ENCODE data around the gene KIAA1328. TPM values are rescaled to one million over a fixed set of nuclear protein-coding genes. Genes with fewer than 3 reads are reported as not detected.

The KIAA1328 gene
- polyA plus RNA-seq, 1 of the 3 experiments (the other 2 are of a cell fraction), result 2.6 TPM

- no peak for TF ChIP-seq USF2 (IDR thresholded peaks at IDR 0.05; ENCODE audit: borderline replicate concordance, low read depth, low read length)
- no peak for TF ChIP-seq POLR2AphosphoS5 (IDR thresholded peaks at IDR 0.05; ENCODE audit: low read depth, low read length)
Measured at GRCh38 chr18:37199741-37200140, 370.8 kb downstream of the KIAA1328 start (continued).

GRCh38 chr18:37207343-37207742, 378.4 kb downstream of the KIAA1328 start:
- no peak overlapping the region for H3K27ac ChIP-seq (ENCODE audit: low read depth in 2 of 2, low read length in 1 of 2)
- H3F3A ChIP-seq (replicated peaks; ENCODE audit: insufficient read depth), result no peaks in the 10 kb centered on the region
- ChIA-PET POLR2A (no interaction called here), CTCF (no interaction called here)
- H3K36me3 ChIP-seq (replicated peaks in 1 of 2; ENCODE audit: control insufficient read depth in 1 of 2, insufficient read depth in 2 of 2, low read length in 1 of 2), result no peaks in the 10 kb centered on the region
- no peak for DNase-seq
- no peaks in the 10 kb centered on the region for H3K79me2 ChIP-seq (ENCODE audit: insufficient read depth)
- no peak overlapping the region for H2AFZ ChIP-seq (ENCODE audit: low read depth)
- 0 out of 2 replicates have a peak, but pooled peaks have one; percentile 6 for TF ChIP-seq CTCF (IDR thresholded peaks at IDR 0.05)
- no peak for TF ChIP-seq TAF1 (IDR thresholded peaks at IDR 0.05; ENCODE audit: borderline replicate concordance, low read depth, low read length)
- peak; percentile 39 for TF ChIP-seq RAD21 (IDR thresholded peaks at IDR 0.05; ENCODE audit: low read length)
- no peak overlapping the region for H3K4me2 ChIP-seq
- no peak overlapping the region for H3K4me3 ChIP-seq (ENCODE audit: low read depth in 2 of 2, low read length in 1 of 2)
- H3K4me1 ChIP-seq (ENCODE audit: control insufficient read depth in 1 of 2, insufficient read depth in 2 of 2, low read depth in 1 of 2, low read length in 1 of 2), result no peaks in the 10 kb centered on the region; a peak in 1 of 4 replicates
- WGBS (ENCODE audit: low lambda C conversion rate), result 44% methylated on average over 1 of the region's 1 CpG
- H3K9me3 ChIP-seq, result no peaks in the 10 kb centered on the region
- H3K9ac ChIP-seq, result no peak overlapping the region
- no peaks in the 10 kb centered on the region for H3K27me3 ChIP-seq (ENCODE audit: insufficient read depth)
- H3K9me2 ChIP-seq, result no peaks in the 10 kb centered on the region
- H4K20me1 ChIP-seq (ENCODE audit: insufficient read depth), result no peaks in the 10 kb centered on the region

- DNase-seq, result no peak
- WGBS (ENCODE audit: low lambda C conversion rate), result 74% methylated on average over 1 of the region's 1 CpG
- H3K36me3 ChIP-seq (replicated peaks in 1 of 2; ENCODE audit: control insufficient read depth in 1 of 2, insufficient read depth in 2 of 2, low read length in 1 of 2), result no peaks in the 10 kb centered on the region
- no peak overlapping the region for H2AFZ ChIP-seq (ENCODE audit: low read depth)
- ChIA-PET POLR2A (no interaction called here), CTCF (no interaction called here)
- no peaks in the 10 kb centered on the region for H3K9me2 ChIP-seq
- H3F3A ChIP-seq (replicated peaks; ENCODE audit: insufficient read depth), result no peaks in the 10 kb centered on the region
- H3K9ac ChIP-seq, result no peak overlapping the region
- no peaks in the 10 kb centered on the region for H3K9me3 ChIP-seq
- no peaks in the 10 kb centered on the region; a peak in 1 of 4 replicates for H3K4me1 ChIP-seq (ENCODE audit: control insufficient read depth in 1 of 2, insufficient read depth in 2 of 2, low read depth in 1 of 2, low read length in 1 of 2)
- no peaks in the 10 kb centered on the region for H4K20me1 ChIP-seq (ENCODE audit: insufficient read depth)
- no peak overlapping the region for H3K4me2 ChIP-seq
- no peak overlapping the region for H3K4me3 ChIP-seq (ENCODE audit: low read depth in 2 of 2, low read length in 1 of 2)
- no peaks in the 10 kb centered on the region for H3K79me2 ChIP-seq (ENCODE audit: insufficient read depth)
- no peaks in the 10 kb centered on the region for H3K27me3 ChIP-seq (ENCODE audit: insufficient read depth)
- no peak overlapping the region for H3K27ac ChIP-seq (ENCODE audit: low read depth in 2 of 2, low read length in 1 of 2)
- TF ChIP-seq SIN3A (IDR thresholded peaks at IDR 0.05; ENCODE audit: borderline replicate concordance, low read depth, low read length) (no peak), GABPA (IDR thresholded peaks at IDR 0.05; ENCODE audit: low read depth) (no peak), RFX5 (IDR thresholded peaks at IDR 0.05; ENCODE audit: low read length) (no peak), GATA2 (CRISPR knock-in tag; IDR thresholded peaks at IDR 0.05) (no peak), USF1 (IDR thresholded peaks at IDR 0.05; ENCODE audit: borderline replicate concordance, low read depth) (no peak), CTCF (IDR thresholded peaks at IDR 0.05) (no peak), TAF1 (IDR thresholded peaks at IDR 0.05; ENCODE audit: borderline replicate concordance, low read depth, low read length) (no peak), FOSL2 (IDR thresholded peaks at IDR 0.05; ENCODE audit: borderline replicate concordance, low read depth) (no peak), FOXJ3 (CRISPR knock-in tag; IDR thresholded peaks at IDR 0.05) (no peak), EZH2phosphoT487 (IDR thresholded peaks at IDR 0.05; ENCODE audit: borderline replicate concordance, low read depth) (no peak), NFIC (IDR thresholded peaks at IDR 0.05; ENCODE audit: borderline replicate concordance) (no peak), REST (IDR thresholded peaks at IDR 0.05; ENCODE audit: low read depth, low read length) (no peak), ELF1 (IDR thresholded peaks at IDR 0.05) (no peak)
Measured at GRCh38 chr18:37210781-37211180, 381.9 kb downstream of the KIAA1328 start.

Data from SK-N-SH (cell line).